GM21367 (cell line): ENCODE measurements around the gene SPSB4.
"Not testable (repeated sequence)": the region's sequence is repeated elsewhere in the genome, so short reads cannot be mapped to it uniquely, and the experiment has no call there.

Source experiments
- ATAC-seq: cut with Tn5 transposase; IDR thresholded peaks from one replicate; pipeline ENCODE4 v1.9.1; 2021; ENCODE audit not compliant: unreplicated experiment

The SPSB4 gene

GRCh38 chr3:141093971-141094684 lies 43.0 kb downstream of the SPSB4 start:
- no peak for ATAC-seq

- no peak for ATAC-seq
Observed at GRCh38 chr3:141094790-141095545, 43.8 kb downstream of the SPSB4 start.

- no peak for ATAC-seq
Observed at GRCh38 chr3:141095546-141095937, 44.4 kb downstream of the SPSB4 start.

- no peak for ATAC-seq
Observed at GRCh38 chr3:141096164-141096563, 45.0 kb downstream of the SPSB4 start.

- ATAC-seq, result no peak
Observed at GRCh38 chr3:141096981-141097380, 45.8 kb downstream of the SPSB4 start.

- ATAC-seq, result no peak
Observed at GRCh38 chr3:141100112-141100511, 49.0 kb downstream of the SPSB4 start.

- no peak for ATAC-seq
Observed at GRCh38 chr3:141100531-141101320, 49.6 kb downstream of the SPSB4 start.

GRCh38 chr3:141102372-141102771 lies 51.2 kb downstream of the SPSB4 start:
- ATAC-seq, result no peak

GRCh38 chr3:141103067-141103466 lies 51.9 kb downstream of the SPSB4 start:
- ATAC-seq, result no peak

- ATAC-seq, result no peak
Observed at GRCh38 chr3:141103503-141103902, 52.4 kb downstream of the SPSB4 start.

GRCh38 chr3:141104151-141104821 lies 53.1 kb downstream of the SPSB4 start:
- no peak for ATAC-seq

- ATAC-seq, result no peak
Observed at GRCh38 chr3:141105828-141106628, 54.9 kb downstream of the SPSB4 start.

- ATAC-seq, result no peak
Observed at GRCh38 chr3:141106842-141107241, 55.7 kb downstream of the SPSB4 start.

GRCh38 chr3:141108039-141108438 lies 56.9 kb downstream of the SPSB4 start:
- no peak for ATAC-seq

- no peak for ATAC-seq
Observed at GRCh38 chr3:141109751-141110150, 58.6 kb downstream of the SPSB4 start.

- ATAC-seq, result no peak
Observed at GRCh38 chr3:141110322-141110721, 59.2 kb downstream of the SPSB4 start.

- no peak for ATAC-seq
Observed at GRCh38 chr3:141111364-141112155, 60.4 kb downstream of the SPSB4 start.

- no peak for ATAC-seq
Observed at GRCh38 chr3:141112686-141113297, 61.6 kb downstream of the SPSB4 start.

- not testable (repeated sequence) for ATAC-seq
Observed at GRCh38 chr3:141113680-141114079, 62.5 kb downstream of the SPSB4 start.
